Activated CD4-positive, alpha-beta T cell treated with anti-CD3 and anti-CD28 coated beads, Interleukin-2, amount 50 U/mL, for 24 hours (primary cell): Measurements from ENCODE around the gene RPS3.
"Not testable (repeated sequence)": the region's sequence is repeated elsewhere in the genome, so short reads cannot be mapped to it uniquely, and the experiment has no call there.

Source experiments
- DNase-seq, 2 donors: peaks; one replicate each; pipeline ENCODE4 v3.0.0-alpha.2; 2020; ENCODE audit warnings: low read depth in 1 of 2, low spot score in 1 of 2

Gene RPS3

GRCh38 chr11:75413146-75413545 lies 13.8 kb downstream of the RPS3 start:
- DNase-seq = not testable (repeated sequence)

DNA sequence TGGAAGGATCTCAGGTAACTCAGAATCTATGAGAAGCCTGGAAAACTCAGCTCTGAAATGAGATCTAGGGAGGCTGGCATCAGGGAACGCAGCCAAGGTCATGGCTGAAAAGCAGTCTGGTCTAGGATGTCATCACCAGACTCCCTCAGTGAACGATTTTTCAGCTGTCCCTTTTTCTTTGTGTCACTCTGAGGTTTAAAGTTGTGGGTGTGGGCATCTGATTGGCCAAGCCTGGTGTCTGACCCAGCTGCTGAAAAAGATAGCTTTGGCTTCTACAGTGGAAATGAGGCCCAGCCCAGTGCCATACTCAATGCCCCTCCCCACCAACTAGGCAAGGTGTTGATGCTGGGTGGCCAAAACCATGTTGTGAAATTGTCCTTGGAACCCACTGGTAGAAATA lies 14.5 kb downstream of the RPS3 start:
- no peak for DNase-seq

GRCh38 chr11:75420224-75421034 lies 21.1 kb downstream of the RPS3 start:
- DNase-seq = no peak

DNA sequence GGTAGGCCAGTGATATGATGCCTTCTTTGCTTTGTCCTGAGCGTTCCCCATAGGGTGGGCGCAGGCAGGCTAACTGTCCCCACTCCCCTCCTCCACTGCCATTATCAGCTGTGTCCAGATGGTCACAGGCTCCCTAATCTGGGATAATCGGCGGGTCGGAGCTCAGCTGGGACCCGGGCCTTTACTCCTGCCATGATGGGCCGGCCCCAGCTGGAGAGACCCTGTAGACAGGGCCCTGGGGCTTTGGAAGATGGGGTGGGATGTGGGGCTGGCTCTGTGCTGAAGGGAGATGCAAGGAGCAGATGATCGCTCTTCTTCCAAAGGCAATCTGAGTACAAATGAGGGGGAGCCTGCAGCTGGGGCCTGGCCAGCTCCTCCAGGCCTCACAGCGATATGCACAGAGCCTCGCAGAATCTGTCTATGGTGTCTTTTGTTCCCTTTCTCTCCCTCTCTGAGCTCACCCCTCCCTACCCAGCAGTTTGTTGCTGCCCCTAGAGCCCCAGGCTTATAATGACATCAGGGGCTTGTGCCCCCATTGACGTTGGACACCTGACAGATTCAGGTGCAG lies 21.8 kb downstream of the RPS3 start:
- no peak for DNase-seq

DNA sequence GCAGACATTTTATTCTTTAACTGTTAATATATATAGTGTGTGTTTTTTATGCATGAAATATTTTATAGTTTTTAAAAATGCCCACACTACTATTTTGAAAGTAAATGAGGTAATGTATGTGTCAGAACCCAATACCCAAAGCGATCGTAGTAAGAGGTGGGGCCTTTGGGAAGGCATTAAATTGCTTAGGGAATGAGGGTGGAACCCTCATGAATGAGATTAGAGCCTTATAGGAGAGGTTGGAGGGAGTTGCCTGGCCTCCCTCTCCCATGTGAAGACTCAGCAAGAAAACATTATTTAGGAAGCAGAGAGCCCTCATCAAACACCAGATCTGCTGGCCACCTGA lies 22.6 kb downstream of the RPS3 start:
- no peak for DNase-seq

DNA sequence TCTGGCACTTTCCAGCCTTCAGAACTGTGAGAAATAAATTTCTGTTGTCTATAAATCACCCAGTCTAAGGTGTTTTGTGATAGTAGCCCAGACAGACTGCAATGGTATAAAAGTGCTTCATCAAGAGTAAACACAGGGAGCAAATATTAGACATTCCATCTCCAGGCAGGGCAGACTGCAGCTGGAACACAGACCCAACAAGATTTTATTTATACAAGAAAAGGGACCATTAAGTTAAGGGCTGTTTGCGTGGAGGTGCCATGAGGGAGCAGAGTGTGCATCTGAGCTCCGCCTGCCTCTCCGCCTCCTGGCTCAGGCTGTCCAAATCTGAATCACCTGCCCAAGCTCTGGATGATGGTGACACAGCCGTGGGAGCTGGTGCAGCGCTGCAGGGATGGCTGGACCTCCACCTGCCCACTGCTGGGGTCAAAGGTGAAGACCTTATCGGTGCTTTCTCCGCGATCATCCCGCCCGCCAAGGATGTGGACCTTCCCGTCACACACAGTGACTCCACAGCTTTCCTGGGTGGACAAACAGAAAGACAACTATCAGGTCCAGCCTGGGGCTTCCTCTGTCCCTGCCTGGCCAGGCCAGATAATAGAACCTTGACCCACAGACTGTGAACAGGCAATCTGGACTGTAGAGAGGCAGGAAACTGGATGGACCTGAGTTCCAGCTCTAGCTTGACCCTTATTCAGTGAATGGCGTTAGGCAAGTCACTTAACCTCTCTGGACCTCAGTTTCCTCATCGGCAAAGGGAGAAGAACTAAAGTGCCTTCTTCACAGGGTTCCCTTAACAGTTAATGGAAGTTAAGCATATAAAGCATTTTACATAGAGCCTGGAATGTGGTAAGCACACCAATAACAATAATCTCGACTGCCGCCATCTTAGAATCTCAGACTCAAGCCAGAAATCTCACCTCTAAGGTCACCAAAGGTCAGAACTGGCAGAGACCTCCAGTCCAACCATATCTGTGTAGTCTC lies 23.2 kb downstream of the RPS3 start:
- no peak for DNase-seq

DNA sequence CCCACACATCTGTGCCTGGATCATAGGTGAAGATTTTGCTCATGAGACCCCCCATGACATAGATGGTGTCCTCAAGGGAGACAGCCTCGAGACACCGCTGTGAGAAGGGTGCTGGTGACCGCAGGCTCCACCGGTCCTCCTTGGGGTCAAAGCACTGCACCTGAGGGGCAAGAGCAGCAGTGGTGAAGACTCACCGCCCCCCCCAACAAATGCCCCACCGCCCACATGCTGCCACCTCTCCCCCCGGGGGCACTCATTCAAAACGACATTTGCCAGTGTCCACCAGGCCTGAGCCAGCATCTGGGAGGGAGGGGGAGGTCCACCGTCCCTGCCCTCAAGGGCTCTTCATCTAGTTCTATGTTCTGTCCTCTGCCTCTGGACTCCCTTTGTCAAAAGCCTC lies 24.4 kb downstream of the RPS3 start:
- DNase-seq = no peak

DNA sequence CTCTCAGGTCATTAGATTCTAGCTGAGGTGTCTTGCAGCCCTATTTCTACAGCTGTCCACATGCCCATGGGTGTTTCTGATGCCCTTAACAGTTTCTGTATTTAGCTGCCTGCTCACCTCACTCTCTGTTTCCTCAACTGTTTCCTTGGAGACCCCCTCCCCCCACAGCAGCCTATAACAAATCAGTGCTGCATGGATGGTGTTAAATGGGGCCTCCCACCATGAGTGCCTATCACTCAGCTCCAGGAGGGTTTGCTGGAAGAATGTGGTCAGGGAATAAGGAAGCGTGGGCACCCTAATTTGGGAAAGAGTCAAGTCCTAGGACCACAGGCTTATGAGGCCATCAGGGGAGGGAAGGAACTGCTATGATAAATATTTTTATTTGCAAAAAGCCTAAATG lies 25.1 kb downstream of the RPS3 start:
- DNase-seq = no peak

GRCh38 chr11:75425422-75425821 lies 26.1 kb downstream of the RPS3 start:
- no peak for DNase-seq

GRCh38 chr11:75426720-75427086 lies 27.4 kb downstream of the RPS3 start:
- DNase-seq = no peak

DNA sequence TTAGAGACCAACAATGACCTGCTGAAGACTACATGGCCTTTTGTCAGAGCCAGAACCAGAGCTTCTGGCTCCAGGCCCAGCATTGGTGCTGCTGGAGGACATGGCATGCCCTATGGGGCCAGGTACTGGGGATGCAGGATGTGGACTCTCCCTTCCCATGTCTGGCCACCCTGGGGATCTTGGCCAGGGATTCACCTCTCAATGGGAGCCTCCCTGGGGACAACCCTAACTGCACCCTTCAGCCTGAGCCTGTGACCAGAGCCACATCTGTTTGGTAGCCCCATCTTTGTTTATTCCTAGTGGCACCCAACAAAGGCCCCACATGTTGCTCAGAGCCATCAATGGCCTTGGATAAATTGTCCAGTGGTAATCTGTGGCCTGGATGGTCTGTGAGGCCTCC lies 27.9 kb downstream of the RPS3 start:
- no peak for DNase-seq

DNA sequence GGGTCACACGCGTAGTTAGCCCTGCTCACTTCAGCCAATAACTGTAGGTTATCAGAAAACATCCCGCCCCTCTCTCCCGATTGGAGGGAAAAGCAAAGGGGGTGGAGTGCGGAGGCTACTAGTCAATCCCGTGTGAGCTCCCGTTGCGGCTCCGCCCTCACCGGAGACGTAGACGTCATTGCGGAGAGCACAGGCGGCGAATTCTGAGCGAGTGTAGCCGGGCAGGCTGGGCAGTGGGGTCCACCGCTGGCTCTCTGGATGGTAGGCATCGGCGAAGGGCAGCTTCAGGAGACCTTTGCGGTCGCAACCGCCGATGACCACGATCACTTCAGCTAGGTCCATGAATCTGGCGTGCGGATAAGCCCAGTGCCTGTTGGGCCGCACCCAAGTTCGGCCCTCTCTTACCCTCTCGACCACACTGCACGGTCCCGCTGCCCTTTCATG lies 29.0 kb downstream of the RPS3 start:
- peak in 1 of 2 donors; percentile 70 for DNase-seq

GRCh38 chr11:75428989-75429640 lies 29.8 kb downstream of the RPS3 start:
- no peak for DNase-seq

DNA sequence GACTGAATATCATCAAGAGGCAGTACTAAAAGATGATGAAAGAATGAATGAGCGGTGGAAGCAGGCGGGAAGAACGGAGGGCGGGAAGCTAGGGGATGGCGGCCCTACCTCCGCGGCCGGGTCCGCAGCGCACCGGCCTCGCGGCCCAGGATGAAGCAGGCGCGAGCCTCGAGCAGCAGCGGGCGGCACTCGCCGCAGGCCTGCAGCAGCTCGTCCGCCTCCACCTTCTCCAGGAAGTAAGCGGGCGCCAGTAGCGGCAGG lies 30.3 kb downstream of the RPS3 start:
- no peak for DNase-seq

DNA sequence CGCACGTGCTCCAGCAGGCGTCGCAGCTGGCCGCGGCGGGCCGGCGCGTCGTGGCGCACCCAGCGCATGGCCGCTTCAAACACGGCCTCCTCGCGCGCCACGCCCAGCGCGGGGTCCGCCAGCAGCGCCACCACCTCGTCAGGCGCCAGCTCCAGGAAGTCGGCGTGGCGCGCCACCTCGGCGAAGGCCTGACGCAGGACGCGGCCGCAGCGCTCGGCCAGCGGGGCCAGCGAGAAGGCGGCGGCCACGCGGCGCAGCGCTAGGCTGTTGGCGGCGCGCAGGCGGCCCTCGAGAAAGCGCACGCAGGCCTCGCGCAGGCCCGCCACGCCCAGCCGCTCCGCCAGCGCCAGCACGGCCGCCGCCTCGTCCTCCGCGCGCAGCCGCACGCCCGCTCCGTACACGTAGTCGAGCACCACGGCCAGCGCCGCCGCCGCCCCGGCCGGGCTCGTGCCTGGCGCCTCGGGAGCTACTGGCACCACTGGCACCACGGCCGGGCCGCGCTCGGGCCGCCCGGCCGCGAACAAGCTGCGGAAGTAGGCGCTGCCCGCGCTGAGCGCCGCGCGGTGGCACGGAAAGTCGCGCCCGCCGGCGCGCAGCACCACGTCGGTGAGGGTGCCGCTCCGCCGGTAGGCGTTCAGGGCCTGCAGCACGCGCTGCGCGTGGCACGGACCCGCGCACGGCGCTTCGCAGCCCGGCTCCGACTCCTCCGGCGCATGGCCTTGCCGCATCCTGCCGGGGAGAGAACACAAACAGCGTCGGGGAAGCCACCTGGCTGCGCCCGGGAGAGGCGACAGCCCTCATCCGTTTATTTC lies 30.8 kb downstream of the RPS3 start:
- DNase-seq = peak; percentile 22 to 37

DNA sequence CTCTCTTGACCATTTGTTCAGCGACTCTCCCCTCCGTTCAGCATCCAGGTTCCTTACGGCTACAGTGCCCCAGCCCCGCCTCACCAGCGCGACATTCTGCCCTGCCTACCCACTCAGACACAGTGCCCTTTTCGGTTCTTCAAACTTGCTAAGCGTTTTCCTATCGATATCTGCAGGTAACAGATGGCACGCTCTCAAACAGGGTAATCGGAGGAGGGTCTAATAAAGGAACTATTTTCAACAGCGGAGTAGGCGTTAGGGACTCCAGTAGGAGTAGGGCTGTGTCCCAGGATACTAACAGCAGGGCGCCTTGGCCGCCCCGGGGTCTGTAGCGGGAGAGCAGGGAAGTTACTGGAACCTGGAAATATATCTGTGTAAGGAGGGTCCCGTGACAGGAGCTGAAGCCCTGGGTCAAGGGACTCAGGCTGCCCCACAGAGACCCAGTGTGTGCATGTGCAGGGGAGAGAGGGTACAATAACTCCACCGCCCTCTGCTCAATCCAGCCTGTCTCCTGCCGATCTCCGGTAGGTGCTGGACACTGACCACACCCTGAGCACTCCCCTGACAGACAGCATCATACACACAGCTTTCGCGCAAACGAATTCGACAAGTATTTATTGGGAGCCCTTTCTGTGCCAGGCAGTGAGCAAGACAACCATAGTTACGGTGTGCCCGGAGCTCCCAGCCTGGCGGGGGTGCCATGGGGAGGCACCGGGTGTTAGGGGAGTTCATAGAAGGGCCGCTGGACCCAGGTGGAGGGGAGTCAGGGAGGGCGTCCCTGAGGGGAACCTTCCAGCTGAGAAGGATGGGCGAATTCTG lies 31.6 kb downstream of the RPS3 start:
- no peak for DNase-seq

DNA sequence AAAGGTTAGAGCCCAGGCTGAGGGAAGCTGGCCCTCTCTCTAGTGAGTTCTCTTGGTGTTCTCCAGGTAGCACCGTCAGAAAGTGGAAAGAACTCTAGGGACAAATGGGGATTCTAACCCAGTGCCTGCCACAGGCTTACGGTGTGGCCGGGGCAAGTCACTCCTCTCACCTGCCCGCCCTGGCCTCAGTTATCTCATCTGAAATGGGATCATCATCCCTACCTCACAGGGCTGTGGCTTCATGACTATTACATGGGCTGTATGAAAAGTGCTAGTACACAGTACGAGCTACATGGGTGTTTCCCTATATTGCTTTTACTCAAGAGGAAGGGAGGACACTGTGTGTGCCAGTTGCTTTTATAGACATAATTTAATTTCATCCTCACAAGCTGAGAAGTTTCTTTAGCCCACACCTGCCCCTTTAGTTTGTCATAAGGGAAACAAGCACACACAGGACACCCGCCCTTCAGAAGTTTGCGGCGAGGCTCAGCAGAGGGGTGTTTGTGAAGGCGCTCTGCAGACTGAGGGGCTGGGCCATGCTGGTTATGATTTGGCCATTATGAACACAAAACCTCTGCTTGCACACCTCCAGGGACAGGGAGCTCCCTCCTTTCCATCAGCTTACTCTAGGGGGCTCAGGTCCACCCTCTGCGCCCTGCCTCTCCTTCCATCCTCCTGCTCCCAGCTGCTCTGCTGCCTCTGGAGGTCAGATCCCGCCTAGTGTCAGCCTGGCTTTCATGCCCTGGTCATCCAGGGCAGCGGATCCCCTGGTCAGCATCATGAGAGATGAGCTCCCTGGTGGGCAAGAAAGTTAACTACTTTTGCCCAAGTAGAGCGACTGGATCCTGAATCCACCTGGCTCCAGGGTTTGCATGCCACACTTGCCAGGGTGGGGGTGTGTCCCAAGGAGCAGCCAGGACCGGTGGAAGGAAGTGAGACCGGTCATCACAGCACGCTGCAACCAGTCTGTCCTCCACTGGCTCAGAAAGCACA lies 32.5 kb downstream of the RPS3 start:
- no peak for DNase-seq

GRCh38 chr11:75432911-75433321 lies 33.6 kb downstream of the RPS3 start, which contains the start of gene KLHL35:
Gene KLHL35, minus strand, starts transcription at chr11:75433203. Its CDS starts 2,574 bp downstream, at chr11:75430629.
- no peak for DNase-seq

- DNase-seq = no peak
Measured at GRCh38 chr11:75433443-75433842, 34.1 kb downstream of the RPS3 start.
